Nephron progenitor cell (in vitro differentiated cells): ENCODE data around the gene ISG20L2.

Source experiments
- DNase-seq: peaks from one replicate; pipeline ENCODE4 v3.0.0; 2021
- H3K27ac Mint-ChIP-seq: 2 replicates; pipeline ENCODE4 v1.8.0; 2021; ENCODE audit warnings: mild to moderate bottlenecking, moderate library complexity, mixed read lengths
- H3K27me3 Mint-ChIP-seq: 2 replicates; pipeline ENCODE4 v1.8.0; 2021; ENCODE audit warnings: mild to moderate bottlenecking, low read depth, mixed read lengths; ENCODE audit not compliant: poor library complexity
- H3K36me3 Mint-ChIP-seq: 2 replicates; pipeline ENCODE4 v1.8.0; 2021; ENCODE audit warnings: low read depth, mixed read lengths
- H3K4me1 Mint-ChIP-seq: 2 replicates; pipeline ENCODE4 v1.8.0; 2021; ENCODE audit warnings: mixed read lengths
- H3K4me3 Mint-ChIP-seq: 2 replicates; pipeline ENCODE4 v1.8.0; 2021; ENCODE audit warnings: mild to moderate bottlenecking, moderate library complexity, mixed read lengths
- H3K9me3 Mint-ChIP-seq: 2 replicates; pipeline ENCODE4 v1.8.0; 2021; ENCODE audit warnings: mild to moderate bottlenecking, moderate library complexity, mixed read lengths
- TF ChIP-seq, protein P1 (sequence below): fragments of 200-600 bp; sonication (generic); IDR thresholded peaks from 2 replicates; pipeline ENCODE4 v1.5.0; 2021; ENCODE audit warnings: antibody characterized with exemption

The ISG20L2 gene

DNA sequence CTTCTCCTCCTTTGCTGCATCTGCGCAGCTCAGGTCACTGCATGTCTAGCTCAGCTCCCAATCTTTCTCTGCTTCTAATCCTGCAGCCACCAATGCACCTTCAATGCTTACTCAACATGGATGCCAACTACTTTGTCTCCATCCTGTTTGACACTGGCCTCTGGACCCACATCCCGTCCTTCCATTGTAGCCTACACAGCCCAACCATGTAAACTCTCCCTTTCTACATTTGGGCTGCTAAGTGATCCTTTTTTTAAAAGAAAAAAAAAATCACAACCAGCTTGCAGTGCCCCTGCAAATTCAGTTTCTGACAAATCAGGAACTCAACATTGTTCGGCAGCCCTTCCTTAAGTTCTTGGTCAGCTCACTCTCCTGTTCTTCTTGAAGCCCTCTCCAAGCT lies 13.7 kb downstream of the ISG20L2 start:
- H3K27me3 Mint-ChIP-seq: no peaks in the 10 kb centered on the region
- H3K9me3 Mint-ChIP-seq: no peaks in the 10 kb centered on the region
- TF ChIP-seq, protein P1, sequence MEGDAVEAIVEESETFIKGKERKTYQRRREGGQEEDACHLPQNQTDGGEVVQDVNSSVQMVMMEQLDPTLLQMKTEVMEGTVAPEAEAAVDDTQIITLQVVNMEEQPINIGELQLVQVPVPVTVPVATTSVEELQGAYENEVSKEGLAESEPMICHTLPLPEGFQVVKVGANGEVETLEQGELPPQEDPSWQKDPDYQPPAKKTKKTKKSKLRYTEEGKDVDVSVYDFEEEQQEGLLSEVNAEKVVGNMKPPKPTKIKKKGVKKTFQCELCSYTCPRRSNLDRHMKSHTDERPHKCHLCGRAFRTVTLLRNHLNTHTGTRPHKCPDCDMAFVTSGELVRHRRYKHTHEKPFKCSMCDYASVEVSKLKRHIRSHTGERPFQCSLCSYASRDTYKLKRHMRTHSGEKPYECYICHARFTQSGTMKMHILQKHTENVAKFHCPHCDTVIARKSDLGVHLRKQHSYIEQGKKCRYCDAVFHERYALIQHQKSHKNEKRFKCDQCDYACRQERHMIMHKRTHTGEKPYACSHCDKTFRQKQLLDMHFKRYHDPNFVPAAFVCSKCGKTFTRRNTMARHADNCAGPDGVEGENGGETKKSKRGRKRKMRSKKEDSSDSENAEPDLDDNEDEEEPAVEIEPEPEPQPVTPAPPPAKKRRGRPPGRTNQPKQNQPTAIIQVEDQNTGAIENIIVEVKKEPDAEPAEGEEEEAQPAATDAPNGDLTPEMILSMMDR: no peak
- peak overlapping the region; percentile 18 for H3K4me3 Mint-ChIP-seq
- no peak for DNase-seq
- peaks cover 25% of the 10 kb centered on the region for H3K36me3 Mint-ChIP-seq
- H3K27ac Mint-ChIP-seq: peak overlapping the region; percentile 74
- peaks cover 70% of the 10 kb centered on the region for H3K4me1 Mint-ChIP-seq

DNA sequence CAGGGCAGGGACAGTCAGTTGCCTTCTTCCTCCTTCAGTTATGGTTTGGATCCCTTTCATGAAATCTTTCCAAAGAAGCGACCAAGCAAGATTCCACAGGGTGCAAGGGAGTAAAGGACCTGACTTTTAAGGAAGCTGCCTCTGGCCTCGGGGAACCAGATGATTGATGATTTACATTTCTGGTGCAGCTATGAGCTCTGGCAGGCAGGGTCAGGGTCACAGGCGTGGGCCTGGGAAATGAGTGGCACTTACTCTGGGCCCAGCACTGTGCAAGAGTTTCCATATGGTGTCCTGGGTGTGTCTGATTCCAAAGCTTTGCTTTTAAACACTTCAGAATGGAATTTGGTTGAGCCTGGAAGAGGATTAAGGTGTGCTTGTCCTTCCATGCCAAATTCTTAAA lies 15.9 kb downstream of the ISG20L2 start:
- H3K4me1 Mint-ChIP-seq: peaks cover 84% of the 10 kb centered on the region
- TF ChIP-seq, protein P1: no peak
- peak overlapping the region; percentile 50 for H3K4me3 Mint-ChIP-seq

DNA sequence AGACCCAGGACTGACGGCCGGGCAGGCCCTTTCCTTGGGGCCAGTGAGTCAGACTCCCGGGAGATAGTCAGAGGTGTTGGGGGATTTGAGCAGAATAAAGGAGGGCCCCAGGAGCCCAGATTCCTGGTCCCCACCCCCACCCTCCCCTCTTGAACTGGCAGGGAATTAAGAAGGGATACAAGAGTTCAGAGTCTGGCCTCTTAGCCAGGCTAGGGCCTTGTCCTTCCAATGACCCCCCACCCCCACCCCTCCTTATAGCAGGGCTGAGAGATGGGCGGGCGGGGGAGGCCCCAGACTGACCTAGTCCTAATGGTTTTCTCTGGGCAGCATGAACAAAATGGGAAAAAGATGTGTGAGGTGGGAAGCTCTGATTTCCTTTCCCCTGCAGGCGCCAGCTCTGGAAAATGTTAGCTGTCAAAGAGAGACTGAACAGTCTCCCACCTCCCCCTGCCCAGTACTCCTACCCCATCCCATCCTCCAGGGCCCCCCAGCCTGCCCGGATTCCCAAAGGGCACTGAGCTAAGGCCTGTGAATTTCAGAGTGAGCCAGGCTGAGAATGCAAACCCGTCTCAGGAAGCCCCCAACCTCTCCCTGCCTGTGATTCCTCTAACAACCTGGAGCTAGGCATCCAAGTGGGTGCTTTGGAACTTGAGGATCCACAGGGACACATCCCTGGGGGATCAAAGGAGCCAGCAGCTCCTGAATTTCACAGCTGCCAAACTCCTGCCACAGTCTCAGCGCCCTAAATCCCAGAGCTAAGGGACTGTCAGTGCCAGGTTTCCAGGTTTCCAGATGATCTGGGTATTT lies 17.4 kb downstream of the ISG20L2 start:
- Mint-ChIP-seq H3K4me3 (peak overlapping the region; percentile 62), H3K27ac (peak overlapping the region; percentile 99), H3K27me3 (peaks cover 3% of the 10 kb centered on the region), H3K9me3 (no peaks in the 10 kb centered on the region), H3K4me1 (peaks cover 88% of the 10 kb centered on the region), H3K36me3 (peaks cover 17% of the 10 kb centered on the region)
- TF ChIP-seq, protein P1: no peak
- DNase-seq: no peak

More for the DNA sequence above, 15.9 kb downstream of the ISG20L2 start:
- peaks cover 3% of the 10 kb centered on the region for H3K27me3 Mint-ChIP-seq
- peaks cover 25% of the 10 kb centered on the region for H3K36me3 Mint-ChIP-seq
- H3K9me3 Mint-ChIP-seq: no peaks in the 10 kb centered on the region
- DNase-seq: no peak
- peak overlapping the region; percentile 99 for H3K27ac Mint-ChIP-seq

DNA sequence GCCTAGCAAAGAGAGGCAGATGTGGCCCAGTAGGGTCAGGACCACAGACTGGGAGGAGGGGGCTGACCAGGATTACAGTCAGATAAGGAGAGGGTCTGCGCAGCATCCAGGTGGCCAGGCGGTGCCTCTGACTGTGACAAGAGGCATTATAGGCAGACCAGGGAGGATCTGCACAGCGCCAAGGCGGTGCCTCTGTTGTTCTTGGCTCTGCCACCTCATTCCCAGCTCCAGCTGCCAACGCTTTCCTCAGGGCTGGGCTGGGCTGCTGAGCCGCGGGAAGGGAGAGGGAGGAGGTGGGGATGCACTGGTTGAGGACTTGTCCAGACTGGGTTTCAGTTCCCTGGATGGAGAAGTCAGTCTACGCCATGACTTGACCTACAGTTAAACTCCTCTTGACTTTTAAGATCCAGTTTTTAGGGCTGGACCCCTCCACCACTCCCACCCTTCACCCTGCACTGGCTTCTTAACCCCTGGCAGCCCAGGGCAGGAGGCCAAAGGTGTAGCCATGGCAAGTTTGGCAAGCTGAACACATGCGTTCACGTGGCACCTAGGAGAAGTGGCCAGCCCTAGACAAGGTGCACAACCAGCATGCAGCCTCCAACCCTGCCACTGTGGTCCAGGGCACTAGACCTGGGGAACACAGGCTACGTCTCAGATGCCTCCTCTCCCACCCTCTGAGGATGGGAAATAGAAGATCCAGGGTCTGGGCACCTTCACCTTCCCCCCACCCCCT lies 18.6 kb downstream of the ISG20L2 start:
- Mint-ChIP-seq H3K4me3 (peak overlapping the region; percentile 47), H3K36me3 (peaks cover 4% of the 10 kb centered on the region), H3K27ac (peak overlapping the region; percentile 99), H3K9me3 (no peaks in the 10 kb centered on the region), H3K27me3 (peaks cover 3% of the 10 kb centered on the region), H3K4me1 (peaks cover 75% of the 10 kb centered on the region)
- TF ChIP-seq, protein P1: no peak
- no peak for DNase-seq

DNA sequence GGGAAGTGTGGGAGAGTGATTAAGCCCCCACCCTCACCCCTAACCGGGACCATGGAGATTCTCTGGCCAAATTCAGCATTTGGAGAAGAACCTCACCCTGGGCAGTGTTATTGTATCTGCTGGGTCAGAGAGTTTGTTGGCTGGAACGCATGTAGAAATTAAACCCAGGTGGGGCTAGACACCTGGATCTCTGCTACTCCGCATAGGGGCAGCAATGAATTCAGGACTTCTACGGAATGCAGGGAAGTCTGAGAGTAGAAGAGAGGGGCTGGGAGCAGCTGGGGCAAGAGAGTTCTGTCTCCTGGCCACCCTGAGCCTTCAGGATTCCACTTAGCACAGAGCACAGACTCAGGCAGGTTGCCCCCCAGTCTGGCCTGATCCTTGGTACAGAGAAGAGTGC lies 19.5 kb downstream of the ISG20L2 start:
- no peak for DNase-seq
- peak overlapping the region; percentile 97 for H3K27ac Mint-ChIP-seq
- H3K27me3 Mint-ChIP-seq: peaks cover 3% of the 10 kb centered on the region
- H3K36me3 Mint-ChIP-seq: peaks cover 4% of the 10 kb centered on the region
- H3K4me1 Mint-ChIP-seq: peaks cover 74% of the 10 kb centered on the region
- TF ChIP-seq, protein P1: no peak
- no peaks in the 10 kb centered on the region for H3K9me3 Mint-ChIP-seq
- peak overlapping the region; percentile 69 for H3K4me3 Mint-ChIP-seq
